HUES64 (cell line): ENCODE measurements around the gene PHLDA3.

Experiments
- H3K27ac ChIP-seq: 2 replicates; pipeline ENCODE4 v1.7.0; 2013; ENCODE audit warnings: low read depth, low read length, inconsistent platforms
- H3K27me3 ChIP-seq: 2 replicates; pipeline ENCODE4 v1.6.1; 2013; ENCODE audit warnings: mild to moderate bottlenecking, low read length; ENCODE audit not compliant: insufficient read depth
- H3K36me3 ChIP-seq: 2 replicates; pipeline ENCODE4 v1.6.1; 2013; ENCODE audit warnings: mild to moderate bottlenecking, low read length; ENCODE audit not compliant: insufficient read depth
- H3K4me1 ChIP-seq: 2 replicates; pipeline ENCODE4 v1.6.1; 2013; ENCODE audit warnings: mild to moderate bottlenecking, low read length, moderate library complexity; ENCODE audit not compliant: insufficient read depth
- H3K4me3 ChIP-seq: 2 replicates; pipeline ENCODE4 v1.5.1; 2013; ENCODE audit warnings: mild to moderate bottlenecking, low read length, moderate library complexity
- H3K9ac ChIP-seq: 2 replicates; pipeline ENCODE4 v1.6.1; 2013; ENCODE audit warnings: mild to moderate bottlenecking, low read depth, low read length
- H3K9me3 ChIP-seq: 2 replicates; pipeline ENCODE4 v1.6.1; 2013; ENCODE audit warnings: low read depth, low read length; ENCODE audit not compliant: insufficient read depth
- whole genome bisulfite sequencing: fragments of 150-250, 120-280 bp; methylation state at CpG from one replicate; pipeline ENCODE4 v1.1.7; 2013; ENCODE audit warnings: missing lambda C conversion rate; 5-methylcytosine and 5-hydroxymethylcytosine counted together

Gene PHLDA3

DNA sequence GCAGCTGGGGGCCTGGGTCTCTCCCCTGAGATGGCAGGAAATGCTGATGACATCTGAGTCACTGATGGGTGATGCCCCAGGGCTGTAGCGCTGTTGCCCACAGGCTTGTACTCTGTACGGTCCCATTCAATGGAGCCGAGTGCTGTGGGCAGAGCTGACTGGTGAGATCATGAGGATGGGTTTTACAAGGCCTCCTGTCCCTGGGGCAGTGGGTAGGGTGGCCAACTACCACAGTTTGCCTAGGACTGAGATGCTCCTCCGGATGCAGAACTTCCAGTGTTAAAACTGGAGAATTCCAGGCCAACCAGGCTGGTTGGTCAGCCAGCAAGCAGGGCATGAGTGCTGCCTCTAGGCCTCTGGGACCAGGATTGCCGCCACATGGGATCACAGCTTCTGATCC, 9.2 kb downstream of the PHLDA3 start:
- H3K27me3 ChIP-seq: no peaks in the 10 kb centered on the region
- peaks cover 23% of the 10 kb centered on the region for H3K4me1 ChIP-seq
- no peak overlapping the region for H3K9ac ChIP-seq
- no peaks in the 10 kb centered on the region for H3K36me3 ChIP-seq
- H3K27ac ChIP-seq: no peak overlapping the region
- 93% methylated on average over 5 of the region's 5 CpGs for WGBS
- H3K9me3 ChIP-seq: no peaks in the 10 kb centered on the region
- no peak overlapping the region for H3K4me3 ChIP-seq

GRCh38 chr1:201459052-201459451, 9.9 kb downstream of the PHLDA3 start:
- Histone ChIP-seq H3K4me3 (no peak overlapping the region), H3K27ac (no peak overlapping the region), H3K36me3 (no peaks in the 10 kb centered on the region), H3K9me3 (no peaks in the 10 kb centered on the region), H3K27me3 (no peaks in the 10 kb centered on the region), H3K9ac (no peak overlapping the region), H3K4me1 (peaks cover 23% of the 10 kb centered on the region)
- 94% methylated on average over 3 of the region's 3 CpGs for WGBS

DNA sequence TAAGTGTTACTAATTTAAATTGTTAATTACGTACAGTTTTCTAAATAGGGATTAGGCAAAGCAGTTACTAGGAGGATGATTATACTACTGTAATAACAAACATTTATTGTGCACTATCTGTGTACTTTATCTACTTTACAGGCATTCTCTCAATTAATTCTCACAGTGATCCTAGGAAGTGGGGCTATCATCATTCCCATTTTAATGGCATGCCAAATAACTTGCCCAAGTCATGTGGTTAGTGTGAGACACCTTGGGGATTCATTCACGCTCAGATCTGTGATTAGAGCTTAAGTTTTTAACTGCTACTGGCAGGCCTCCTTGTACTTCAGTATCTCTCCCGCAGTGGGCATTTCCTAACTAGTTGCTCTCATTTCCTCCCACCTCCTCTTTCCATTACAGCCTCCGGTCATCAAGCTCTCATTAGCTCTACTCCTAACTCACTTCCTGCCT, 11.5 kb downstream of the PHLDA3 start:
- no peaks in the 10 kb centered on the region for H3K9me3 ChIP-seq
- H3K4me1 ChIP-seq: peaks cover 23% of the 10 kb centered on the region
- H3K27me3 ChIP-seq: no peaks in the 10 kb centered on the region
- no peak overlapping the region for H3K9ac ChIP-seq
- no peaks in the 10 kb centered on the region for H3K36me3 ChIP-seq
- H3K4me3 ChIP-seq: no peak overlapping the region
- H3K27ac ChIP-seq: no peak overlapping the region
- whole genome bisulfite sequencing: 80% methylated on average over 4 of the region's 4 CpGs

- Histone ChIP-seq H3K4me3 (no peak overlapping the region), H3K27me3 (no peaks in the 10 kb centered on the region), H3K9me3 (no peaks in the 10 kb centered on the region), H3K27ac (no peak overlapping the region; the same call in 1 of the 2 replicates), H3K9ac (no peak overlapping the region), H3K36me3 (no peaks in the 10 kb centered on the region), H3K4me1 (peaks cover 23% of the 10 kb centered on the region)
- WGBS: 64% methylated on average over 10 of the region's 11 CpGs
Measured at GRCh38 chr1:201456499-201457309, 12.3 kb downstream of the PHLDA3 start.

GRCh38 chr1:201455098-201455497, 13.9 kb downstream of the PHLDA3 start:
- no peaks in the 10 kb centered on the region for H3K9me3 ChIP-seq
- H3K27ac ChIP-seq: no peak overlapping the region
- no peaks in the 10 kb centered on the region for H3K27me3 ChIP-seq
- H3K4me1 ChIP-seq: peaks cover 23% of the 10 kb centered on the region
- no peaks in the 10 kb centered on the region for H3K36me3 ChIP-seq
- H3K4me3 ChIP-seq: no peak overlapping the region
- WGBS: 72% methylated on average over 6 of the region's 6 CpGs
- H3K9ac ChIP-seq: no peak overlapping the region

DNA sequence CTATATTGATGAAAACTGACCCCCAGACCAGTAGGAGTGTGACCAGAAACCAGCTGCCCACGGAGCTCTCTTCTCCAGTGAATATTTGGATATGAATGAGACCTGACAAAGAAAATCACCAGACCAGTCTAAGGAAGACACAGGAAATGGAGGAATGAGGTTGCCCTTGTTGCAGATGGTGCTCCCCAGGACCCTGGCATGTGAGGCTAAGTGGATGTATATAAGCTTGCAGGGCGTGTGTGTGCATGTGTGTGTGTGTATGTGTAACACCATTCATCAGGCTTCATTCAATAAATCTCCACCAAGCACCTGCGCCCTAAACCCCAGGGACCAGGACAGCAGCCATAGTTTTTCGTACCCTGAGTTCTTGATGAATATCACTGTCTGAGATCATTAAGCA, 14.4 kb downstream of the PHLDA3 start:
- WGBS: 82% methylated on average over 3 of the region's 4 CpGs
- no peak overlapping the region for H3K4me3 ChIP-seq
- no peaks in the 10 kb centered on the region for H3K9me3 ChIP-seq
- H3K27me3 ChIP-seq: no peaks in the 10 kb centered on the region
- H3K36me3 ChIP-seq: no peaks in the 10 kb centered on the region
- no peak overlapping the region for H3K27ac ChIP-seq
- peaks cover 23% of the 10 kb centered on the region for H3K4me1 ChIP-seq
- no peak overlapping the region for H3K9ac ChIP-seq

DNA sequence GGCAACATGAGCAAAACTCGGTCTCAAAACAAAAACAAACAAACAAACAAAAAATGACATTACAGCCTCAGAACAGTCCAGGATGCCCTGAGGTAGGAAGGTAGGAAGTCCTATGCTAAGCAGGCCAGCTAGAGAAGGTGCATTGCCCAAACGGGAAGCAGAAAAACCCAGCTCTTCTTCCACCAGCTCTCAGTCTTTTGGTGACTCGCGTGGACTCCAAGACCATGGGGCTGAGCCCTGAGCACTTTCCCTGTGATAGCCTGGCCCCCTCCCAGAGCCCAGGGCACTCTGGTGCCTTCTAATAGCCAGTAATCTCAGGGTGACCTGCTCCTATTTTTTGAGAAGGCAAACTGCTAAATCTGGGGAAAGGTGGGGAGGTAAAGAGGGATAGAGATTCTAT, 16.1 kb downstream of the PHLDA3 start:
- no peaks in the 10 kb centered on the region for H3K9me3 ChIP-seq
- H3K36me3 ChIP-seq: no peaks in the 10 kb centered on the region
- 71% methylated on average over 3 of the region's 4 CpGs for WGBS
- no peak overlapping the region for H3K9ac ChIP-seq
- H3K27ac ChIP-seq: no peak overlapping the region
- H3K27me3 ChIP-seq: no peaks in the 10 kb centered on the region
- H3K4me1 ChIP-seq: peaks cover 37% of the 10 kb centered on the region
- no peak overlapping the region for H3K4me3 ChIP-seq

DNA sequence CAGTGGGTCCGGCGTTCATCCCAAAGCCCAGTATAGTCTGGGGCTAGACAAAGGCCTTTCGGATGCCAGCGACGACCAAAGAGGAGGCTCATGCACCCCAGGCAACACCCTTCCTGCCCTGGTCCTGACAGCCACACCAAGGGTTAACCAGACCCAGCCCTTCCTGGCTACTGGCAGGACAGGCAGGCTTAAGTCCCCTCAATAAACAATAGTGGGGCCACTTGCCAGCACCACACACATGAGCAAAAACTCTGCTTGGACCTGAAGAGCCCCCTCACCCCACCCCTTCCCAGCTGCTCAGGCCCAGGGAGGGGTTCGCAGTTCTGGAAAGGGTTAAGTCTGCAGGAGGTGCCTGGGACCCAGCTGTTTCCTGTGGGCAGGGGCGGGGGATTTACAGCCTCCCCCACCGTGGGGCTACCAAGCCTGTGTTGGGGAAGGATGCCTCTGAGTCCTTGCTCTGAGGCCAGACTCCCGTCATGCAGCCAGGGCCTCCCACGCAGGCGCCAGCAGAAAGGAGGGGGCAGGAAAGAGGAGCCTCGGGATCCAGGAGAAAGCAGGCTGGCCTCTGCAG, 18.2 kb downstream of the PHLDA3 start:
- H3K9ac ChIP-seq: no peak overlapping the region
- no peak overlapping the region for H3K4me3 ChIP-seq
- WGBS: 45% methylated on average over 12 of the region's 12 CpGs
- H3K27ac ChIP-seq: no peak overlapping the region
- H3K9me3 ChIP-seq: no peaks in the 10 kb centered on the region
- no peaks in the 10 kb centered on the region for H3K36me3 ChIP-seq
- H3K4me1 ChIP-seq: peaks cover 24% of the 10 kb centered on the region
- H3K27me3 ChIP-seq: no peaks in the 10 kb centered on the region

GRCh38 chr1:201448990-201449389, 20.0 kb downstream of the PHLDA3 start:
- 56% methylated on average over 5 of the region's 5 CpGs for WGBS
- peaks cover 21% of the 10 kb centered on the region for H3K4me1 ChIP-seq
- no peak overlapping the region for H3K9ac ChIP-seq

DNA sequence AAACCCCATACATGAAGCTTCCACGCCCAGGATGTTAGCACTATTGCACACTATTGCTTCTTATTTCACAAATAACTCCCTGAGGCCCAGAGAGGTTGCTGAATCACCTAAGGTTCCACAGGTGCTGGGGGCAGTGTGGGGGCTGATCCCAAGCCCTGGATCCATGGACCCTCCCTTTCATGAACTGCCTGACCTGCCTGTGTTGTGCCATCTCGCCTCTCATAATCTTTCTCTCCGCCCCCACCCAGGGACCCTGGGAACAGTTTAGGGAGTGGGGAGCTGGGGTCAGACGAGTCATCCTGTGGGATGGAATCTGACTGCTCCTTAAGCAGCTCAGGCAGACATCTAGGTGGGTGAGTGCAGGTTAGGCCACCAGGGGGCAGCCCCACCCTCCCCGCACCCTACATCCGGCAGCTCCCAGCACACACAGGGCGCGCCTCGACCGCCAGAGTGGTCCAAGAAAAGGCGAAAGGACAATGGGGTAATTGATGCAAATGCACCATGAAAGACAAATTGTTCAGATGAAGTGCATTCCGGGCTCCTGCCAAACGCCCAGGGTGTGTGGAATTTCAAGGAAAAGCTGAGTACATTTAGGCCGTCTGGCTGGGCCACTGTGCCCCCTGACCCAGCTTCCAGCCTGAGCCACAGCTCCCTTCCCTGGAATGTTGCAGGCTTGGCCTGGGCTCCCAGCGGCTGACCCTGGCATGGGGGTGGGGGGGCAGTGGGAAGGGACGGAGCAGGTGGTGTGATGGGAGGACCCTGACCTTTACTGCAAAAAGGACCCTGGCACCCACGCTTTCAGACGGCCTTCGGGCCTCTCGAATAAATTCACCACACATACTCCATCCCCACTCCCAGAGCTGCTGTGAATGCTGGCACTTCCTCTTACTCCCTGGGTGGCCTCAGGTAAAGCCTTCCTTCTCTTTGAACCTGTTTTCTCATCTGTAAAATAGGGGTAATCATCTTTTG, 20.8 kb downstream of the PHLDA3 start:
- no peak overlapping the region; the same call in 1 of the 2 replicates for H3K4me3 ChIP-seq
- no peak overlapping the region for H3K27ac ChIP-seq
- no peaks in the 10 kb centered on the region for H3K9me3 ChIP-seq
- no peaks in the 10 kb centered on the region for H3K36me3 ChIP-seq
- WGBS: 22% methylated on average over 17 of the region's 20 CpGs
- H3K9ac ChIP-seq: no peak overlapping the region
- H3K27me3 ChIP-seq: no peaks in the 10 kb centered on the region
- peaks cover 21% of the 10 kb centered on the region for H3K4me1 ChIP-seq

More at GRCh38 chr1:201448990-201449389, 20.0 kb downstream of the PHLDA3 start:
- Histone ChIP-seq H3K9me3 (no peaks in the 10 kb centered on the region), H3K36me3 (no peaks in the 10 kb centered on the region), H3K27me3 (no peaks in the 10 kb centered on the region), H3K27ac (no peak overlapping the region), H3K4me3 (no peak overlapping the region)

- Histone ChIP-seq H3K27me3 (no peaks in the 10 kb centered on the region), H3K9me3 (no peaks in the 10 kb centered on the region), H3K4me3 (no peak overlapping the region), H3K4me1 (peaks cover 17% of the 10 kb centered on the region), H3K9ac (no peak overlapping the region), H3K27ac (no peak overlapping the region), H3K36me3 (no peaks in the 10 kb centered on the region)
- 92% methylated on average over 6 of the region's 6 CpGs for WGBS
Measured at GRCh38 chr1:201445310-201445709, 23.7 kb downstream of the PHLDA3 start.
